Right atrium auricular region (tissue), 2 donors: ENCODE data around the gene CPXM2. TPM values are rescaled to one million over a fixed set of nuclear protein-coding genes. Genes with fewer than 3 reads are reported as not detected.

ENCODE experiments used
- DNase-seq: peaks from one replicate; pipeline ENCODE4 v3.0.0-alpha.2; 2019; ENCODE audit warnings: low spot score
- H3K27ac ChIP-seq, 2 donors: fragments of 200-600 bp; sonication (generic); 1 replicate in 1 of 2; 2 replicates in 1 of 2; pipeline ENCODE4 v1.5.1; 2016 to 2019
- H3K27me3 ChIP-seq, 2 donors: fragments of 200-600 bp; sonication (generic); one replicate each; pipeline versions ENCODE4 v1.5.1 to v1.6.0; 2017 to 2019
- H3K36me3 ChIP-seq: fragments of 200-600 bp; sonication (generic); one replicate; pipeline ENCODE4 v1.5.1; 2016
- H3K4me1 ChIP-seq, 2 donors: fragments of 200-600 bp; sonication (generic); one replicate each; pipeline versions ENCODE4 v1.5.1 to v1.6.0; 2017 to 2019
- H3K4me3 ChIP-seq, 2 donors: fragments of 200-600 bp; sonication (generic); 1 replicate in 1 of 2; 2 replicates in 1 of 2; pipeline ENCODE4 v1.5.1; 2017 to 2019; ENCODE audit warnings: mild to moderate bottlenecking in 1 of 2, moderate library complexity in 1 of 2
- H3K9me3 ChIP-seq, 2 donors: fragments of 200-600 bp; sonication (generic); one replicate each; pipeline ENCODE4 v1.5.1; 2019
- total RNA-seq, 2 donors: library from RNA; depleted of rRNA; stranded (reverse); fragments of >200 nt; gene quantifications; one replicate each; pipeline ENCODE4 v1.1.0, GENCODE V29; 2016
- TF ChIP-seq, protein P1 (sequence below), 2 donors: fragments of 200-600 bp; sonication (generic); IDR thresholded peaks; one replicate each; pipeline ENCODE4 v1.5.1; 2019; ENCODE audit warnings: antibody characterized with exemption in 2 of 2

CPXM2 gene
- total RNA-seq, 2 donors from 2014 or later, result 8.3 to 8.5 TPM

DNA sequence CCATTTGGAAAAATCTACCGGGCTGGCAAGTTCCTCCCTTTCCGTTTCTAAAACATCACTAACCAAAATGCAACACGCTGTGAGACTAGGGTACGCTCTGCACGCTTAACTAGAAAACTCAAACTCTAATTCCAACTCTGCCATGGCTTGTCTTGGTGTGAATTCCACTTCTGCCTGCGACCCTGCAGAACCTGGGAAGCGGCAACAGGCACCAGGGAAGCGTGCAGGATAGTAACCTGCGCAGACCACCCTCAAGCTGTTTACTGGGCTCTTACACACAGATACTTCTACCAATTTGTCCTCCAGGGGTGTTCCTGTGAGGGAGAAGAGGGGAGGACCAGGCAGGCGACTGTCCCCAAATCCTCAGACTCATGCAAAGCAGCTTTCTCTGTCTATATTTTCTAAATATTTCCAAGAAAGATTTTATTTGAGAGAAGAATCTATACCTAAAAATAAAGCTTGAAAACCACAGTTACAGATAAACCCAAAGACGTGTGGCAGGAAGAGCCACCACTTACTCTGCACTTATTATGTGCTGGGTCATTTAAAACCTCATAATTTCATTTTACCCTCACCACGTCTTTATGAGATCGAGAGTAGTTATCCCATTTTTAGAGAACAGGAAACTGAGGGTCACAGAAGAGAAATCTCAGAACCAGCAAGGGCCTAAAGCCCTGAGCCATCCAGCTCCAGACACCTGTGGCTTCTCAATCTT is 52.9 kb downstream of the CPXM2 start:
- no peaks in the 10 kb centered on the region for H3K36me3 ChIP-seq
- no peak overlapping the region for H3K27ac ChIP-seq
- H3K4me1 ChIP-seq, result no peaks in the 10 kb centered on the region
- H3K9me3 ChIP-seq, result no peaks in the 10 kb centered on the region
- TF ChIP-seq, protein P1, sequence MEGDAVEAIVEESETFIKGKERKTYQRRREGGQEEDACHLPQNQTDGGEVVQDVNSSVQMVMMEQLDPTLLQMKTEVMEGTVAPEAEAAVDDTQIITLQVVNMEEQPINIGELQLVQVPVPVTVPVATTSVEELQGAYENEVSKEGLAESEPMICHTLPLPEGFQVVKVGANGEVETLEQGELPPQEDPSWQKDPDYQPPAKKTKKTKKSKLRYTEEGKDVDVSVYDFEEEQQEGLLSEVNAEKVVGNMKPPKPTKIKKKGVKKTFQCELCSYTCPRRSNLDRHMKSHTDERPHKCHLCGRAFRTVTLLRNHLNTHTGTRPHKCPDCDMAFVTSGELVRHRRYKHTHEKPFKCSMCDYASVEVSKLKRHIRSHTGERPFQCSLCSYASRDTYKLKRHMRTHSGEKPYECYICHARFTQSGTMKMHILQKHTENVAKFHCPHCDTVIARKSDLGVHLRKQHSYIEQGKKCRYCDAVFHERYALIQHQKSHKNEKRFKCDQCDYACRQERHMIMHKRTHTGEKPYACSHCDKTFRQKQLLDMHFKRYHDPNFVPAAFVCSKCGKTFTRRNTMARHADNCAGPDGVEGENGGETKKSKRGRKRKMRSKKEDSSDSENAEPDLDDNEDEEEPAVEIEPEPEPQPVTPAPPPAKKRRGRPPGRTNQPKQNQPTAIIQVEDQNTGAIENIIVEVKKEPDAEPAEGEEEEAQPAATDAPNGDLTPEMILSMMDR (IDR thresholded peaks at IDR 0.05), result no peak
- H3K4me3 ChIP-seq, result no peak overlapping the region
- H3K27me3 ChIP-seq, result no peaks in the 10 kb centered on the region
- DNase-seq, result peak; percentile 32

DNA sequence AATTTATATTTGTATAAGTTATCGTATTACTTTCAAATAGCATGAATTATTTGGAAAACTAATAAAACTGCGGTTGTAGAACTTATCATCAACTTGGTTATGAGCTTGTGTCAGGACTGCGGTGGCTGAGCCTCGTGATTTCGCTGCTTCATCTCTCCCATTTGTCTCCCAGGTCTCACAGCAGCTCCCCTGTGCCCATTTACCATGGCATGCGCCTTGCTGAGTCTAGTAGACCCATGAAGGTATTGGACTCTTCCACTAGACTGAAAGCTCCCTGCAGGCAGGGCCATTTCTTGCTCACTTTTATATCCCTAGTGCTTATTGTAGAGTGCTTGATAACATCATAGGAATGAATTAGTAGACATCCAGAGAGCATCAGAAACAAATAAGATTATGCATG is 53.9 kb downstream of the CPXM2 start:
- Histone ChIP-seq H3K27me3 (no peaks in the 10 kb centered on the region), H3K36me3 (no peaks in the 10 kb centered on the region), H3K9me3 (no peaks in the 10 kb centered on the region)

DNA sequence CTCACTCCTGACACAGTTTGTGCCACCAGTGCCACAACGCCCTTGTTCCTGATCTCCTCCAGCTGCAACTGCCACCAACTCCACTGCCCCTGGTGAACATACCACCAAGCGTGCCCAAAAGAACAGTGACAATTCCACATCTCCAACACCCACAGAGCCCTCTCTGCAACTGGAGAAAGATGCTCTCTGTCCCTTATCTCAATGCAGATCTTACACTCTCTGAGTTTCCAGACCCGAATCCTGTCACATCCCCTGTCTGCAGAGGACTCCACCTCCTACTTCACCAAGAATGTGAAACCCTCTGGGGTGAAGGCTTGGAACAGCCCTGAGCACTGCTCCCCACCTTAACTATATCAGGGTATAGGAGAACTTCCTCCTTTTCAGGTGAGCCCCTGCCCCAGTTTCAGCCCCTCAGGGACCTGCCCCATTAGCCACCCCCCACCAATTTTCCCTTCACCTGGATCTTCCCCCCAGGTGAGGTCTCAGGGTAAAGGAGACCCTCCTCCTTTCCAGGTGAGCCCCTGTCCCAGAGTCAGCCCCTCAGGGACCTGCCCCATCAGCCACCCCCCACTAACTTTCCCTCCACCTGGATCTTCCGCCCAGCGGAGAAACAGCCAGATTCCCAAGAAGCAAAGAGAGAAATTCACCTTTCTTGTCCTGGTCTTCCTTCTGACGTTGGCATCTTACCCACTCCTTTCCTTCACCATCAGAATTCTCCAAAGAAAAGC is 55.0 kb downstream of the CPXM2 start:
- no peak overlapping the region for H3K27ac ChIP-seq
- H3K9me3 ChIP-seq, result no peaks in the 10 kb centered on the region
- TF ChIP-seq, protein P1 (IDR thresholded peaks at IDR 0.05), result no peak
- no peaks in the 10 kb centered on the region for H3K27me3 ChIP-seq
- H3K36me3 ChIP-seq, result no peaks in the 10 kb centered on the region
- DNase-seq, result no peak
- no peak overlapping the region for H3K4me3 ChIP-seq
- no peaks in the 10 kb centered on the region for H3K4me1 ChIP-seq

More for the DNA sequence above, 53.9 kb downstream of the CPXM2 start:
- Histone ChIP-seq H3K4me3 (no peak overlapping the region), H3K4me1 (no peaks in the 10 kb centered on the region), H3K27ac (no peak overlapping the region)
- DNase-seq, result peak; percentile 28
- TF ChIP-seq, protein P1 (IDR thresholded peaks at IDR 0.05), result no peak

DNA sequence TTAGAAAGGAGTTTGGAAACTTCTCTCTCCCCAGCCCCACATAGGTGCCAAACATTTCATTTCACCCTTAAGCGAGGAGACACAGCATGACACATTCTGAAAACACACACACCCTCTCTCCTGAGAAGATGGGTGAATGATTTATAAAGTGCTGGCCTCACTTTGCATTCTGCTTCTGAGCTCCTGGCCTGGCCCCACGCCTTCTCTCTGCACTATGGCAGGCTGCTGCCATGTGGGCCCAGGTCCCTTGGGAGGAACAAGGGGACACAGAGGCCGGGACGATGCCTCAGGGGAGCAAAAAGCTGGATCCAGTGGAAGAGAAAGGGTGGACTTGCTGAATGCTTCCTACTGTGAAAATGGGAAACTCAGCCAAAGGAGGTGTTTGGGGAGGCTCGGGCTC is 56.0 kb downstream of the CPXM2 start:
- H3K4me1 ChIP-seq, result no peaks in the 10 kb centered on the region
- no peaks in the 10 kb centered on the region for H3K36me3 ChIP-seq
- H3K27ac ChIP-seq, result no peak overlapping the region
- DNase-seq, result no peak
- no peaks in the 10 kb centered on the region for H3K9me3 ChIP-seq
- no peak overlapping the region for H3K4me3 ChIP-seq
- no peaks in the 10 kb centered on the region for H3K27me3 ChIP-seq
- TF ChIP-seq, protein P1 (IDR thresholded peaks at IDR 0.05), result no peak

DNA sequence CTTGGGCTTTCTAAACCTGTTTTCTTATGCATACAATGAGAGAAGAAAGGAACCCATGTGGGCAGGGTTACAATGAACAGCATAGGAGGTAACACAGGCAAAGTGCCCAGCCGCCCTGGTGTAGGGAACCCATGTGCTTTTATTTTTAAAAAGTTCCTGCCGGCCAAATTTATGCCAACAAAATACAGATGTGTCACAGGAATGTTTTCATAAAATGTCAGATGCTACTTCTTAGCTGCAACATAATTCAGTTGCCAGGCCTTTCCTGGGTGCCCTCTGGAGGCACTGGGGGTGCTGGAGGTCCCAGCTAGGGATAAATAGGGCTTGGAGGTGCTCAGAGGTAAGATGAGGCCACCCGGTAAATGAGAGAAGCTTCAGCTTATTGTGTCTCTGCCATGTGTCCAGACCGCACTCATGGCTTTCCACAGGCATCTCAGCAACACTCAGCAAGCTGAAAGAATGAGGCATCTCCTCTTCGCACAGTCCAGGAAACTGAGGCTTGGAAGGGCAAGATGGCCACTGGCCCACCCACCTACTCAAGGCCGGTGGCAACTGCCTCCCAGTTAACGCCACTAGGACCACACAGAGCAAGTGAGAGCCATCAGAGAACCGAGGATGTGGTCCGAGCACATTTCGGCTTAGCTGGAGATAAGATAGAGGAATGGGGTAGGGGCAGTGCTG is 58.3 kb downstream of the CPXM2 start:
- Histone ChIP-seq H3K4me1 (no peaks in the 10 kb centered on the region), H3K27ac (no peak overlapping the region), H3K4me3 (no peak overlapping the region), H3K9me3 (peaks cover 0 to 4% of the 10 kb centered on the region in 2 donors), H3K27me3 (no peaks in the 10 kb centered on the region), H3K36me3 (no peaks in the 10 kb centered on the region)
- no peak for DNase-seq
- TF ChIP-seq, protein P1 (IDR thresholded peaks at IDR 0.05), result no peak
